ENCODE data around the gene VAMP5. TPM values are rescaled to one million over a fixed set of nuclear protein-coding genes. Genes with fewer than 3 reads are reported as not detected.

The VAMP5 gene
- total and polyA plus RNA-seq, 2 experiments from 2014 or later = 0.87 to 7.8 TPM

GRCh38 chr2:85547859-85548607, 36.2 kb upstream of the VAMP5 start (continued):
- TF ChIP-seq, protein P1, sequence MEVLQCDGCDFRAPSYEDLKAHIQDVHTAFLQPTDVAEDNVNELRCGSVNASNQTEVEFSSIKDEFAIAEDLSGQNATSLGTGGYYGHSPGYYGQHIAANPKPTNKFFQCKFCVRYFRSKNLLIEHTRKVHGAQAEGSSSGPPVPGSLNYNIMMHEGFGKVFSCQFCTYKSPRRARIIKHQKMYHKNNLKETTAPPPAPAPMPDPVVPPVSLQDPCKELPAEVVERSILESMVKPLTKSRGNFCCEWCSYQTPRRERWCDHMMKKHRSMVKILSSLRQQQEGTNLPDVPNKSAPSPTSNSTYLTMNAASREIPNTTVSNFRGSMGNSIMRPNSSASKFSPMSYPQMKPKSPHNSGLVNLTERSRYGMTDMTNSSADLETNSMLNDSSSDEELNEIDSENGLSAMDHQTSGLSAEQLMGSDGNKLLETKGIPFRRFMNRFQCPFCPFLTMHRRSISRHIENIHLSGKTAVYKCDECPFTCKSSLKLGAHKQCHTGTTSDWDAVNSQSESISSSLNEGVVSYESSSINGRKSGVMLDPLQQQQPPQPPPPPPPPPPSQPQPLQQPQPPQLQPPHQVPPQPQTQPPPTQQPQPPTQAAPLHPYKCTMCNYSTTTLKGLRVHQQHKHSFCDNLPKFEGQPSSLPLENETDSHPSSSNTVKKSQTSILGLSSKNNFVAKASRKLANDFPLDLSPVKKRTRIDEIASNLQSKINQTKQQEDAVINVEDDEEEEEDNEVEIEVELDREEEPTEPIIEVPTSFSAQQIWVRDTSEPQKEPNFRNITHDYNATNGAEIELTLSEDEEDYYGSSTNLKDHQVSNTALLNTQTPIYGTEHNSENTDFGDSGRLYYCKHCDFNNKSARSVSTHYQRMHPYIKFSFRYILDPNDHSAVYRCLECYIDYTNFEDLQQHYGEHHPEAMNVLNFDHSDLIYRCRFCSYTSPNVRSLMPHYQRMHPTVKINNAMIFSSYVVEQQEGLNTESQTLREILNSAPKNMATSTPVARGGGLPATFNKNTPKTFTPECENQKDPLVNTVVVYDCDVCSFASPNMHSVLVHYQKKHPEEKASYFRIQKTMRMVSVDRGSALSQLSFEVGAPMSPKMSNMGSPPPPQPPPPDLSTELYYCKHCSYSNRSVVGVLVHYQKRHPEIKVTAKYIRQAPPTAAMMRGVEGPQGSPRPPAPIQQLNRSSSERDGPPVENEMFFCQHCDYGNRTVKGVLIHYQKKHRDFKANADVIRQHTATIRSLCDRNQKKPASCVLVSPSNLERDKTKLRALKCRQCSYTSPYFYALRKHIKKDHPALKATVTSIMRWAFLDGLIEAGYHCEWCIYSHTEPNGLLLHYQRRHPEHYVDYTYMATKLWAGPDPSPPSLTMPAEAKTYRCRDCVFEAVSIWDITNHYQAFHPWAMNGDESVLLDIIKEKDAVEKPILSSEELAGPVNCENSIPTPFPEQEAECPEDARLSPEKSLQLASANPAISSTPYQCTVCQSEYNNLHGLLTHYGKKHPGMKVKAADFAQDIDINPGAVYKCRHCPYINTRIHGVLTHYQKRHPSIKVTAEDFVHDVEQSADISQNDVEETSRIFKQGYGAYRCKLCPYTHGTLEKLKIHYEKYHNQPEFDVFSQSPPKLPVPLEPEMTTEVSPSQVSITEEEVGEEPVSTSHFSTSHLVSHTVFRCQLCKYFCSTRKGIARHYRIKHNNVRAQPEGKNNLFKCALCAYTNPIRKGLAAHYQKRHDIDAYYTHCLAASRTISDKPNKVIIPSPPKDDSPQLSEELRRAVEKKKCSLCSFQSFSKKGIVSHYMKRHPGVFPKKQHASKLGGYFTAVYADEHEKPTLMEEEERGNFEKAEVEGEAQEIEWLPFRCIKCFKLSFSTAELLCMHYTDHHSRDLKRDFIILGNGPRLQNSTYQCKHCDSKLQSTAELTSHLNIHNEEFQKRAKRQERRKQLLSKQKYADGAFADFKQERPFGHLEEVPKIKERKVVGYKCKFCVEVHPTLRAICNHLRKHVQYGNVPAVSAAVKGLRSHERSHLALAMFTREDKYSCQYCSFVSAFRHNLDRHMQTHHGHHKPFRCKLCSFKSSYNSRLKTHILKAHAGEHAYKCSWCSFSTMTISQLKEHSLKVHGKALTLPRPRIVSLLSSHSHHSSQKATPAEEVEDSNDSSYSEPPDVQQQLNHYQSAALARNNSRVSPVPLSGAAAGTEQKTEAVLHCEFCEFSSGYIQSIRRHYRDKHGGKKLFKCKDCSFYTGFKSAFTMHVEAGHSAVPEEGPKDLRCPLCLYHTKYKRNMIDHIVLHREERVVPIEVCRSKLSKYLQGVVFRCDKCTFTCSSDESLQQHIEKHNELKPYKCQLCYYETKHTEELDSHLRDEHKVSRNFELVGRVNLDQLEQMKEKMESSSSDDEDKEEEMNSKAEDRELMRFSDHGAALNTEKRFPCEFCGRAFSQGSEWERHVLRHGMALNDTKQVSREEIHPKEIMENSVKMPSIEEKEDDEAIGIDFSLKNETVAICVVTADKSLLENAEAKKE (CRISPR knock-in tag; IDR thresholded peaks at IDR 0.05) = no peak
- no peak for TF ChIP-seq CREB1 (CRISPR knock-in tag; IDR thresholded peaks at IDR 0.05; ENCODE audit: low read depth)

DNA sequence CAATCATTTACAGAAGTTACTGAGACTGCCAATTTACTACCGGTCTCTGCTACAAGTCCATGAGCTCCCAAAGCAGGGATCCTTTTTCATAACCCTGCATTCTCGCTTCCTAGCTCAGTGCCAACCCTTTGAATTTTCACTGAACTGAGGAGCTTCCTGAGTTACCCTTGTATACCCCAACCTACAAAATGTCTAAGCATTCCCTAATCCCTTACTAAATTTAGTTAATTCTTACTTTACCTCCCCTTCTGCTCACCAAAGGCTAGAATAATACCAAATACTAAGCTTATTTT, 35.7 kb upstream of the VAMP5 start:
- no peaks in the 10 kb centered on the region for H3K9me2 ChIP-seq (ENCODE audit: insufficient read depth)
- Mint-ChIP-seq H3K9me3 (no peaks in the 10 kb centered on the region; the same call in 2 of the 3 replicates), H3K4me3 (no peak overlapping the region), H3K36me3 (ENCODE audit: low read depth) (peaks cover 78% of the 10 kb centered on the region), H3K27me3 (ENCODE audit: insufficient read depth, low read depth, poor library complexity) (peaks cover 18% of the 10 kb centered on the region), H3K27ac (no peak overlapping the region), H3K4me1 (peaks cover 15% of the 10 kb centered on the region; the same call in 2 of the 3 replicates)
- no peaks in the 10 kb centered on the region for H4K20me1 ChIP-seq (replicated peaks; ENCODE audit: insufficient read depth)
- H3K27ac ChIP-seq (ENCODE audit: low read depth) = no peak overlapping the region; the same call in 1 of the 2 replicates
- H3K4me2 ChIP-seq = no peak overlapping the region
- no peaks in the 10 kb centered on the region for H3K4me1 ChIP-seq (ENCODE audit: insufficient read depth)
- peaks cover 39% of the 10 kb centered on the region for H3F3A ChIP-seq (replicated peaks; ENCODE audit: low read depth)
- H2AFZ ChIP-seq = no peak overlapping the region
- H3K36me3 ChIP-seq (ENCODE audit: insufficient read depth) = peaks cover 46% of the 10 kb centered on the region
- no peaks in the 10 kb centered on the region for H3K27me3 ChIP-seq (ENCODE audit: insufficient read depth)
- H3K4me3 ChIP-seq = no peak overlapping the region
- H3K79me2 ChIP-seq (replicated peaks; ENCODE audit: insufficient read depth) = no peaks in the 10 kb centered on the region
- DNase-seq (ENCODE audit: low spot score) = no peak
- ATAC-seq = no peak
- TF ChIP-seq REST (IDR thresholded peaks at IDR 0.05; ENCODE audit: unreplicated experiment) (no peak), EZH2phosphoT487 (IDR thresholded peaks at IDR 0.05; ENCODE audit: unreplicated experiment) (no peak), EZH2 (IDR thresholded peaks at IDR 0.05; ENCODE audit: low read depth, unreplicated experiment) (no peak), STAT1 (IDR thresholded peaks at IDR 0.05; ENCODE audit: unreplicated experiment) (no peak)

Data from GM23338 (cell line).